ENCODE data around the gene GARIN5A.

Gene GARIN5A

GRCh38 chr19:50507376-50507775, 30.7 kb upstream of the GARIN5A start:
- TF ChIP-seq, protein P1, sequence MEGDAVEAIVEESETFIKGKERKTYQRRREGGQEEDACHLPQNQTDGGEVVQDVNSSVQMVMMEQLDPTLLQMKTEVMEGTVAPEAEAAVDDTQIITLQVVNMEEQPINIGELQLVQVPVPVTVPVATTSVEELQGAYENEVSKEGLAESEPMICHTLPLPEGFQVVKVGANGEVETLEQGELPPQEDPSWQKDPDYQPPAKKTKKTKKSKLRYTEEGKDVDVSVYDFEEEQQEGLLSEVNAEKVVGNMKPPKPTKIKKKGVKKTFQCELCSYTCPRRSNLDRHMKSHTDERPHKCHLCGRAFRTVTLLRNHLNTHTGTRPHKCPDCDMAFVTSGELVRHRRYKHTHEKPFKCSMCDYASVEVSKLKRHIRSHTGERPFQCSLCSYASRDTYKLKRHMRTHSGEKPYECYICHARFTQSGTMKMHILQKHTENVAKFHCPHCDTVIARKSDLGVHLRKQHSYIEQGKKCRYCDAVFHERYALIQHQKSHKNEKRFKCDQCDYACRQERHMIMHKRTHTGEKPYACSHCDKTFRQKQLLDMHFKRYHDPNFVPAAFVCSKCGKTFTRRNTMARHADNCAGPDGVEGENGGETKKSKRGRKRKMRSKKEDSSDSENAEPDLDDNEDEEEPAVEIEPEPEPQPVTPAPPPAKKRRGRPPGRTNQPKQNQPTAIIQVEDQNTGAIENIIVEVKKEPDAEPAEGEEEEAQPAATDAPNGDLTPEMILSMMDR (IDR thresholded peaks at IDR 0.05; ENCODE audit: low read depth, low read length) = no peak
- no peak overlapping the region for H3K4me3 ChIP-seq (ENCODE audit: low read depth, low read length)
- no peak for DNase-seq (ENCODE audit: low read depth, low spot score)
- in situ Hi-C loops (cut with HindIII; ENCODE audit: low sequenced_read_pairs) = no loop called here

GRCh38 chr19:50506700-50507099, 30.1 kb upstream of the GARIN5A start:
- H3K4me3 ChIP-seq (ENCODE audit: low read depth, low read length) = no peak overlapping the region
- DNase-seq (ENCODE audit: low read depth, low spot score) = no peak
- in situ Hi-C loops (cut with HindIII; ENCODE audit: low sequenced_read_pairs) = no loop called here
- TF ChIP-seq, protein P1 (IDR thresholded peaks at IDR 0.05; ENCODE audit: low read depth, low read length) = no peak

- H3K4me3 ChIP-seq (ENCODE audit: low read depth, low read length) = no peak overlapping the region
- TF ChIP-seq, protein P1 (IDR thresholded peaks at IDR 0.05; ENCODE audit: low read depth, low read length) = no peak
- no peak for DNase-seq (ENCODE audit: low read depth, low spot score)
- in situ Hi-C loops (cut with HindIII; ENCODE audit: low sequenced_read_pairs) = no loop called here
Measured at GRCh38 chr19:50505856-50506611, 29.4 kb upstream of the GARIN5A start.

DNA sequence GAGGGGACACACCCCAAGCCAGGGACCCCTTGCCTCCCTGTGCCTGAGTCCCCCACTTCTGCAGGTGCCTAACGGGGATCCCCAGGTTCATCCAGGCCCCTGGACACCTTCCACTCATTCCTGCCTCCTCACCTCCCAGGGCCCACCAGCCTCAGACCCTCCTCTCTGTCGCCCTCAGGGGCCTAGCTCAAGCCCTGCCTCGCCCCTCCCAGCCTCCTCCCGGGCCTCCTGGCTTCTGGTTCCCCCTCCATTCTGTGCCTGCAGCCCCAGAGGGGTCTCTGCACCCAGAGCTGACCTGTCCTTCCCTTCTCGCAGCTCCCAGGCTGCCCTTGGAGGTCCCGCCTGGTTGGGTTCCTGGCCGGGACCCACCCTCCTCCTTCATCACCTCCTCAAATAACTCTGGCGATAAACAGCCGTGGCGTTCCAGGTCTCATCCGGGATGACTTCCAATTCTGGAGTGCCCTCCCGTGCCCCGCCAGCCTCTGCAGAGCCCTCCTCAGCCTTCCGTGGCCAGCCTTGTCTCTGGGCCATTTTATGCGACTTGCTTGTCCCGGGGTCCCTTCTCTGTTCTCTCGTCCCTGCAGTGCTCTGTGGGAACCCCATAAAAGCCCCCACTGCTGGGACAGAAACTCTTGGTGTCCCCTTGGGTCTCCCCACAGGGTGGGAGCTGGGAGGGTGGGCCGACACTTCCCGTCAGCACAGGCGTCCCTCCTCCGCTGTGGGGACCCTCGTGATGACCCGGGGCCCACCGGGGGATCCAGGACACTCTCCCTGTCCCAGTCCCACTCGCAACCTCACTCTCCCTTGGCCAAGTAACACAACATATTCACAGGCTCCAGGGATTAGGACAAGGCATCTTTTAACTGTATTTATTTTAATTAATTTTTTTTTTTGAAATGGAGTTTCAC, 25.2 kb upstream of the GARIN5A start:
- in situ Hi-C loops (cut with HindIII; ENCODE audit: low sequenced_read_pairs) = no loop called here
- H3K4me3 ChIP-seq (ENCODE audit: low read depth, low read length) = no peak overlapping the region
- no peak for DNase-seq (ENCODE audit: low read depth, low spot score)
- TF ChIP-seq, protein P1 (IDR thresholded peaks at IDR 0.05; ENCODE audit: low read depth, low read length) = no peak

DNA sequence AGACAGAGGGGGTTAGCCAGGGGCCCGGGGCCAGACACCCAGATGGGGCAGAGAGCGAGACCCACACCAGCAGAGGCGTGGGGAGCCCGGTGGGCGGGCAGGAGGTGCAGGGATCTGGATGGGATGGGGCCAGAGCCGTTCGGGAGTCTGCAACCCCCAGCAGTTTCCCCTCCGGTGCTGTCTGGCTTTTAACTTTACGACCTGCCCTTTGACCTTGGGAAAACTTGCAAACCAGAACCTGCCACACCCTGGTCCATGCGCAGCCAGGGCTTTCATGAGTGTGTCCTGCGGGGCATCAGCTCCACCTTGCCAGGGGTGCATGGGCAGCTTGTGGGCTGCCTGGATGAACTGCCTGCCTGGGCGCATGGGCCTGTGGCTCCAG, 24.5 kb upstream of the GARIN5A start:
- no peak overlapping the region for H3K4me3 ChIP-seq (ENCODE audit: low read depth, low read length)
- no peak for DNase-seq (ENCODE audit: low read depth, low spot score)
- in situ Hi-C loops (cut with HindIII; ENCODE audit: low sequenced_read_pairs) = no loop called here
- TF ChIP-seq, protein P1 (IDR thresholded peaks at IDR 0.05; ENCODE audit: low read depth, low read length) = no peak

DNA sequence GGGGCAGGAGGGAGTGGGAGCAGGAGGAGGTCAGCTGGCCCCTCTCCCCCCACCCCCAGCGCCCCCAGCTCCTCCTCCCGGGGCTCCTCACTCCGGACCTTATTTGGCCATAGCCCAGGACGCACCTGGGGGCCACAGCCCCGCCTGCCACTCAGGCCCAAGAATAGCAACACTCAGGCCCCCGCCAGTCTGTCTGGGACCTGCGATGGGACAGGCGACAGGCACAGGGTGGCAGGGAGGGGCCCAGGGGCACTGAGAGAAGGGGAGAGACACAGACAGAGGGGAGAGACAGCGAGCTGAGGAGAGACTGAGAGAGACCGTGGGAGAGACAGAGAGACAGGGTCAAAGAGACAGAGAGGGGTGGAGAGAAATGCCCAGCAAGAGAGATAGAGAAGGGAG, 24.1 kb upstream of the GARIN5A start:
- no peak overlapping the region for H3K4me3 ChIP-seq (ENCODE audit: low read depth, low read length)
- no peak for DNase-seq (ENCODE audit: low read depth, low spot score)
- TF ChIP-seq, protein P1 (IDR thresholded peaks at IDR 0.05; ENCODE audit: low read depth, low read length) = no peak
- in situ Hi-C loops (cut with HindIII; ENCODE audit: low sequenced_read_pairs) = no loop called here

Data from astrocyte of the spinal cord (primary cell).